Naive thymus-derived CD8-positive, alpha-beta T cell (primary cell): ENCODE measurements around the gene FGFBP3. TPM values are rescaled to one million over a fixed set of nuclear protein-coding genes. Genes with fewer than 3 reads are reported as not detected.

Experiments used
- ATAC-seq, 2 donors: fragments of 150-1000 bp; cut with Tn5 transposase in 1 of 2; sonication (Bioruptor Pico), chemical (Tn5 transposase) in 1 of 2; 1 replicate in 1 of 2; 2 replicates in 1 of 2; pipeline ENCODE4 v1.10.0; 2021; ENCODE audit warnings: mild to moderate bottlenecking in 2 of 2, moderate library complexity in 2 of 2
- POLR2A ChIA-PET: fragments of 350-600 bp; sonication (Branson Sonifier 250); formaldehyde crosslinking; loops from one replicate; lab custom pipeline; 2021; ENCODE audit warnings: antibody characterized with exemption; lab: Charles Lee
- DNase-seq, 10 donors: peaks; one replicate each; pipeline versions ENCODE4 v3.0.0 to v3.0.0-alpha.2; 2020 to 2022
- H3K27ac Mint-ChIP-seq, 10 donors: one replicate each; pipeline ENCODE4 v1.8.0; 2020 to 2022; ENCODE audit warnings: mild to moderate bottlenecking in 10 of 10, mixed read lengths in 10 of 10, moderate library complexity in 4 of 10, inconsistent platforms in 1 of 10
- H3K27me3 Mint-ChIP-seq, 5 donors: one replicate each; pipeline ENCODE4 v1.8.0; 2021 to 2022; ENCODE audit warnings: mixed read lengths in 5 of 5
- H3K36me3 Mint-ChIP-seq, 3 donors: one replicate each; pipeline ENCODE4 v1.8.0; 2020 to 2022; ENCODE audit warnings: mixed read lengths in 3 of 3, mild to moderate bottlenecking in 2 of 3, inconsistent platforms in 1 of 3
- H3K4me1 Mint-ChIP-seq, 4 donors: one replicate each; pipeline ENCODE4 v1.8.0; 2021 to 2022; ENCODE audit warnings: mixed read lengths in 4 of 4
- H3K4me3 Mint-ChIP-seq, 10 donors: one replicate each; pipeline ENCODE4 v1.8.0; 2020 to 2022; ENCODE audit warnings: mild to moderate bottlenecking in 10 of 10, mixed read lengths in 10 of 10, moderate library complexity in 6 of 10, inconsistent platforms in 1 of 10
- H3K9me3 Mint-ChIP-seq, 9 donors: one replicate each; pipeline ENCODE4 v1.8.0; 2020 to 2022; ENCODE audit warnings: mixed read lengths in 9 of 9, mild to moderate bottlenecking in 3 of 9, inconsistent platforms in 1 of 9, moderate library complexity in 1 of 9
- polyA plus RNA-seq, 3 donors: library from polyadenylated mRNA; unstranded; fragments of 300-500 nt; fragmentation: Illumina TruSeq; gene quantifications; one replicate each; pipeline ENCODE4 v1.2.3, GENCODE V29; 2021
- total RNA-seq, 8 experiments: library from RNA in 2 of 8; stranded (reverse) in 2 of 8; gene quantifications; one replicate each; pipeline ENCODE4 v1.2.3 and lab custom pipeline; 2021 to 2026

Gene FGFBP3
- total and polyA plus RNA-seq, 5 experiments from 2014 or later: 2.5 to 10.2 (median 4.0) TPM

- Mint-ChIP-seq H3K36me3 (peaks cover 0 to 17% (median 4%) of the 10 kb centered on the region in 3 donors), H3K4me3 (peak overlapping the region; percentile 88 to 100 (median 94)), H3K27ac (peak overlapping the region; percentile 94 to 100 (median 98)), H3K27me3 (peaks cover 0 to 1% (median 0%) of the 10 kb centered on the region in 5 donors), H3K4me1 (peaks cover 22 to 56% (median 49%) of the 10 kb centered on the region in 4 donors), H3K9me3 (peaks cover 0 to 1% (median 0%) of the 10 kb centered on the region in 9 donors)
- ATAC-seq (no peak), DNase-seq (peak in 1 of 10 donors; percentile 8)
- POLR2A ChIA-PET: interaction anchor here (1.1 to 2.8 kb wide), 12 partner anchors 11 to 924 kb away, joined by 3 to 51 read pairs (median 5); partner anchors contain the start of genes EXOC6, FGFBP3 and TNKS2
Observed at GRCh38 chr10:91924212-91925021, 15.1 kb upstream of the FGFBP3 start.

GRCh38 chr10:91923371-91924211, 14.3 kb upstream of the FGFBP3 start, which contains the start of gene BTAF1:
Gene BTAF1, plus strand, starts transcription at chr10:91923770. Its CDS starts 307 bp downstream, at chr10:91924077.
- peaks cover 18 to 48% (median 41%) of the 10 kb centered on the region in 4 donors for H3K4me1 Mint-ChIP-seq
- peak within 1 kb of the TSS; percentile 95 to 100 (median 98) for H3K27ac Mint-ChIP-seq
- DNase-seq (peak; percentile 85 to 96 (median 90)), ATAC-seq (peak; percentile 93)
- POLR2A ChIA-PET: interaction anchor here (1.1 to 2.8 kb wide), 12 partner anchors 11 to 925 kb away, joined by 3 to 51 read pairs (median 5); partner anchors contain the start of genes EXOC6, FGFBP3 and TNKS2
- peaks cover 1 to 10% (median 4%) of the 10 kb centered on the region in 5 donors for H3K27me3 Mint-ChIP-seq
- peaks cover 4 to 17% (median 4%) of the 10 kb centered on the region in 3 donors for H3K36me3 Mint-ChIP-seq
- H3K9me3 Mint-ChIP-seq: peaks cover 0 to 4% (median 0%) of the 10 kb centered on the region in 9 donors
- peak within 1 kb of the TSS; percentile 88 to 100 (median 94) for H3K4me3 Mint-ChIP-seq

GRCh38 chr10:91919651-91920050, 10.4 kb upstream of the FGFBP3 start:
- Mint-ChIP-seq H3K9me3 (peaks cover 0 to 4% (median 0%) of the 10 kb centered on the region in 9 donors), H3K4me3 (no peak overlapping the region), H3K4me1 (peaks cover 4 to 15% (median 13%) of the 10 kb centered on the region in 4 donors), H3K27me3 (peaks cover 14 to 29% (median 23%) of the 10 kb centered on the region in 5 donors), H3K27ac (no peak overlapping the region), H3K36me3 (peaks cover 0 to 4% (median 2%) of the 10 kb centered on the region in 3 donors)
- ATAC-seq (no peak), DNase-seq (no peak)
- POLR2A ChIA-PET: interaction anchor here (1.0 kb wide), 1 partner anchor 11 kb away, joined by 3 read pairs; no protein-coding TSS in a partner anchor

GRCh38 chr10:91910467-91910866, 1.2 kb upstream of the FGFBP3 start:
- Mint-ChIP-seq H3K27me3 (peaks cover 0 to 17% (median under 1%) of the 10 kb centered on the region in 5 donors), H3K36me3 (peaks cover 0 to under 1% (median 0%) of the 10 kb centered on the region in 3 donors), H3K4me3 (no peak overlapping the region), H3K27ac (no peak overlapping the region), H3K9me3 (no peaks in the 10 kb centered on the region), H3K4me1 (peaks cover 8 to 28% (median 21%) of the 10 kb centered on the region in 4 donors)
- ATAC-seq: no peak
- POLR2A ChIA-PET: interaction anchor here (0.6 kb wide), 1 partner anchor 618 kb away, joined by 4 read pairs; no protein-coding TSS in a partner anchor
- no peak for DNase-seq

- POLR2A ChIA-PET: interaction anchor here (0.6 to 2.6 kb wide), 13 partner anchors 9 to 747 kb away, joined by 3 to 51 read pairs (median 4); partner anchors contain the start of genes BTAF1, HECTD2 and TNKS2
- DNase-seq (peak; percentile 44 to 84 (median 69)), ATAC-seq (peak; percentile 82 to 86)
- Mint-ChIP-seq H3K9me3 (no peaks in the 10 kb centered on the region), H3K27ac (peak overlapping the region; percentile 90 to 96 (median 93)), H3K4me3 (peak overlapping the region; percentile 85 to 97 (median 92)), H3K27me3 (peaks cover 0 to 6% (median 0%) of the 10 kb centered on the region in 5 donors), H3K36me3 (peaks cover 0 to 3% (median 0%) of the 10 kb centered on the region in 3 donors), H3K4me1 (peaks cover 8 to 28% (median 21%) of the 10 kb centered on the region in 4 donors)
Observed at GRCh38 chr10:91908337-91909116, 759 bp downstream of the FGFBP3 start.

GRCh38 chr10:91907914-91908336, 1.4 kb downstream of the FGFBP3 start:
- peak overlapping the region; percentile 81 to 94 (median 90) for H3K27ac Mint-ChIP-seq
- POLR2A ChIA-PET: interaction anchor here (0.6 to 2.6 kb wide), 12 partner anchors 8 to 1592 kb away, joined by 3 to 51 read pairs (median 4); partner anchors contain the start of genes BTAF1, HECTD2 and TNKS2

GRCh38 chr10:91907033-91907594, 2.2 kb downstream of the FGFBP3 start:
- peaks cover 10 to 31% (median 26%) of the 10 kb centered on the region in 4 donors for H3K4me1 Mint-ChIP-seq
- H3K9me3 Mint-ChIP-seq: no peaks in the 10 kb centered on the region
- peak overlapping the region in 8 of 10 donors; percentile 29 to 94 (median 88) for H3K27ac Mint-ChIP-seq
- H3K27me3 Mint-ChIP-seq: no peaks in the 10 kb centered on the region
- peaks cover 0 to 3% (median 0%) of the 10 kb centered on the region in 3 donors for H3K36me3 Mint-ChIP-seq
- peak overlapping the region; percentile 82 to 94 (median 90) for H3K4me3 Mint-ChIP-seq
- POLR2A ChIA-PET: interaction anchor here (0.7 to 2.6 kb wide), 3 partner anchors 16 to 1593 kb away, joined by 4 to 51 read pairs (median 38); partner anchors contain the start of genes BTAF1 and TNKS2
- ATAC-seq: no peak
- DNase-seq: no peak

More at GRCh38 chr10:91907914-91908336, 1.4 kb downstream of the FGFBP3 start:
- no peaks in the 10 kb centered on the region for H3K9me3 Mint-ChIP-seq
- H3K27me3 Mint-ChIP-seq: peaks cover 0 to 2% (median 0%) of the 10 kb centered on the region in 5 donors
- ATAC-seq: no peak
- peaks cover 8 to 28% (median 21%) of the 10 kb centered on the region in 4 donors for H3K4me1 Mint-ChIP-seq
- peaks cover 0 to 3% (median 0%) of the 10 kb centered on the region in 3 donors for H3K36me3 Mint-ChIP-seq
- peak overlapping the region; percentile 82 to 94 (median 90) for H3K4me3 Mint-ChIP-seq
- DNase-seq: no peak

GRCh38 chr10:91901784-91902677, 7.3 kb downstream of the FGFBP3 start:
- Mint-ChIP-seq H3K9me3 (no peaks in the 10 kb centered on the region), H3K36me3 (peaks cover 0 to 3% (median 0%) of the 10 kb centered on the region in 3 donors), H3K27me3 (peaks cover 0 to 9% (median 5%) of the 10 kb centered on the region in 5 donors), H3K27ac (peak overlapping the region in 6 of 10 donors; percentile 17 to 97 (median 78)), H3K4me1 (peaks cover 5 to 23% (median 19%) of the 10 kb centered on the region in 4 donors), H3K4me3 (peak overlapping the region in 3 of 10 donors; percentile 5 to 67 (median 35))
- POLR2A ChIA-PET: interaction anchor here (0.6 kb wide), 1 partner anchor 11 kb away, joined by 4 read pairs; no protein-coding TSS in a partner anchor
- ATAC-seq (peak; percentile 99), DNase-seq (peak in 4 of 10 donors; percentile 19 to 68 (median 38))

- no peak overlapping the region for H3K27ac Mint-ChIP-seq
- peaks cover 4 to 18% (median 9%) of the 10 kb centered on the region in 5 donors for H3K27me3 Mint-ChIP-seq
Observed at GRCh38 chr10:91897421-91897820, 11.9 kb downstream of the FGFBP3 start.

More at GRCh38 chr10:91897421-91897820, 11.9 kb downstream of the FGFBP3 start:
- DNase-seq (no peak), ATAC-seq (no peak)
- POLR2A ChIA-PET: interaction anchor here (0.6 kb wide), 1 partner anchor 773 kb away, joined by 3 read pairs; no protein-coding TSS in a partner anchor
- Mint-ChIP-seq H3K4me1 (peaks cover 5 to 14% (median 13%) of the 10 kb centered on the region in 4 donors), H3K9me3 (no peaks in the 10 kb centered on the region), H3K36me3 (no peaks in the 10 kb centered on the region), H3K4me3 (no peak overlapping the region)
